ENCODE measurements around the gene ACKR2.

ACKR2 gene

GRCh38 chr3:42898896-42899675, 89.8 kb downstream of the ACKR2 start:
- Mint-ChIP-seq H3K4me1 (ENCODE audit: low read depth) (no peaks in the 10 kb centered on the region), H3K9me3 (peaks cover 7% of the 10 kb centered on the region), H3K27ac (no peak overlapping the region), H3K36me3 (ENCODE audit: low read depth) (no peaks in the 10 kb centered on the region), H3K27me3 (peaks cover 13% of the 10 kb centered on the region), H3K4me3 (no peak overlapping the region)

- Mint-ChIP-seq H3K36me3 (ENCODE audit: low read depth) (no peaks in the 10 kb centered on the region), H3K27me3 (peaks cover 27% of the 10 kb centered on the region), H3K4me3 (no peak overlapping the region), H3K9me3 (peaks cover 19% of the 10 kb centered on the region), H3K27ac (no peak overlapping the region), H3K4me1 (ENCODE audit: low read depth) (peaks cover 2% of the 10 kb centered on the region)
These were observed 91.2 kb downstream of the ACKR2 start for GRCh38 chr3:42900226-42901072.

- Mint-ChIP-seq H3K4me3 (no peak overlapping the region), H3K27me3 (peaks cover 31% of the 10 kb centered on the region), H3K27ac (no peak overlapping the region), H3K4me1 (ENCODE audit: low read depth) (peaks cover 6% of the 10 kb centered on the region), H3K36me3 (ENCODE audit: low read depth) (no peaks in the 10 kb centered on the region), H3K9me3 (peaks cover 20% of the 10 kb centered on the region)
These were observed 91.8 kb downstream of the ACKR2 start for GRCh38 chr3:42901073-42901415.

GRCh38 chr3:42902257-42902656, 93.0 kb downstream of the ACKR2 start:
- no peak overlapping the region for H3K4me3 Mint-ChIP-seq
- no peaks in the 10 kb centered on the region for H3K36me3 Mint-ChIP-seq (ENCODE audit: low read depth)
- H3K27me3 Mint-ChIP-seq = peaks cover 40% of the 10 kb centered on the region
- H3K9me3 Mint-ChIP-seq = peaks cover 20% of the 10 kb centered on the region
- H3K27ac Mint-ChIP-seq = no peak overlapping the region
- peaks cover 11% of the 10 kb centered on the region for H3K4me1 Mint-ChIP-seq (ENCODE audit: low read depth)

GRCh38 chr3:42904076-42904475, 94.8 kb downstream of the ACKR2 start:
- peaks cover 42% of the 10 kb centered on the region for H3K27me3 Mint-ChIP-seq
- H3K4me1 Mint-ChIP-seq (ENCODE audit: low read depth) = peaks cover 11% of the 10 kb centered on the region
- peaks cover 20% of the 10 kb centered on the region for H3K9me3 Mint-ChIP-seq
- H3K27ac Mint-ChIP-seq = no peak overlapping the region
- no peaks in the 10 kb centered on the region for H3K36me3 Mint-ChIP-seq (ENCODE audit: low read depth)
- H3K4me3 Mint-ChIP-seq = no peak overlapping the region

GRCh38 chr3:42905740-42906069, 96.5 kb downstream of the ACKR2 start:
- H3K36me3 Mint-ChIP-seq (ENCODE audit: low read depth) = peaks cover 9% of the 10 kb centered on the region
- H3K27ac Mint-ChIP-seq = peak overlapping the region; percentile 9
- H3K4me1 Mint-ChIP-seq (ENCODE audit: low read depth) = peaks cover 11% of the 10 kb centered on the region

GRCh38 chr3:42906070-42906847, 97.0 kb downstream of the ACKR2 start, which contains the start of gene ZNF662:
Gene ZNF662 (plus strand): TSS chr3:42906142. CDS start chr3:42908115, 1,973 bp downstream.
- Mint-ChIP-seq H3K9me3 (peaks cover 23% of the 10 kb centered on the region), H3K4me1 (ENCODE audit: low read depth) (peaks cover 11% of the 10 kb centered on the region)

More at GRCh38 chr3:42905740-42906069, 96.5 kb downstream of the ACKR2 start:
- Mint-ChIP-seq H3K4me3 (peak overlapping the region; percentile 65), H3K27me3 (peaks cover 42% of the 10 kb centered on the region), H3K9me3 (peaks cover 23% of the 10 kb centered on the region)

GRCh38 chr3:42906848-42907183, 97.6 kb downstream of the ACKR2 start:
- Mint-ChIP-seq H3K27ac (peak overlapping the region; percentile 23), H3K36me3 (ENCODE audit: low read depth) (peaks cover 12% of the 10 kb centered on the region), H3K27me3 (peaks cover 42% of the 10 kb centered on the region), H3K4me1 (ENCODE audit: low read depth) (peaks cover 11% of the 10 kb centered on the region), H3K9me3 (peaks cover 23% of the 10 kb centered on the region), H3K4me3 (peak overlapping the region; percentile 17)

More at GRCh38 chr3:42906070-42906847, 97.0 kb downstream of the ACKR2 start, which contains the start of gene ZNF662:
- Mint-ChIP-seq H3K27ac (peak within 1 kb of the TSS; percentile 23), H3K4me3 (peak within 1 kb of the TSS; percentile 65), H3K27me3 (peaks cover 42% of the 10 kb centered on the region), H3K36me3 (ENCODE audit: low read depth) (peaks cover 12% of the 10 kb centered on the region)

GRCh38 chr3:42908675-42909074, 99.4 kb downstream of the ACKR2 start:
- H3K4me1 Mint-ChIP-seq (ENCODE audit: low read depth) = peaks cover 11% of the 10 kb centered on the region
- peaks cover 32% of the 10 kb centered on the region for H3K27me3 Mint-ChIP-seq
- peaks cover 26% of the 10 kb centered on the region for H3K9me3 Mint-ChIP-seq
- H3K27ac Mint-ChIP-seq = no peak overlapping the region
- H3K36me3 Mint-ChIP-seq (ENCODE audit: low read depth) = peaks cover 21% of the 10 kb centered on the region
- H3K4me3 Mint-ChIP-seq = no peak overlapping the region

GRCh38 chr3:42911551-42911950, 102.3 kb downstream of the ACKR2 start:
- H3K36me3 Mint-ChIP-seq (ENCODE audit: low read depth) = peaks cover 42% of the 10 kb centered on the region
- H3K27ac Mint-ChIP-seq = no peak overlapping the region
- H3K9me3 Mint-ChIP-seq = peaks cover 37% of the 10 kb centered on the region
- no peak overlapping the region for H3K4me3 Mint-ChIP-seq
- peaks cover 3% of the 10 kb centered on the region for H3K4me1 Mint-ChIP-seq (ENCODE audit: low read depth)
- peaks cover 9% of the 10 kb centered on the region for H3K27me3 Mint-ChIP-seq

- no peaks in the 10 kb centered on the region for H3K27me3 Mint-ChIP-seq
- peaks cover 47% of the 10 kb centered on the region for H3K36me3 Mint-ChIP-seq (ENCODE audit: low read depth)
These were observed 105.7 kb downstream of the ACKR2 start for GRCh38 chr3:42914771-42915515.

More at GRCh38 chr3:42914771-42915515, 105.7 kb downstream of the ACKR2 start:
- Mint-ChIP-seq H3K4me3 (no peak overlapping the region), H3K27ac (no peak overlapping the region), H3K9me3 (peaks cover 52% of the 10 kb centered on the region), H3K4me1 (ENCODE audit: low read depth) (no peaks in the 10 kb centered on the region)
